Right lobe of liver (tissue), 6 donors: ENCODE results near the gene PVR. TPM values are rescaled to one million over a fixed set of nuclear protein-coding genes. Genes with fewer than 3 reads are reported as not detected.

Source experiments
- ATAC-seq, 4 donors: fragments of 200-7000 bp; cut with Tn5 transposase; one replicate each; pipeline ENCODE4 v1.9.1; 2020; ENCODE audit warnings: mild to moderate bottlenecking in 4 of 4, moderate library complexity in 4 of 4
- DNase-seq, 3 donors: peaks; one replicate each; pipeline ENCODE4 v3.0.0-alpha.2; 2020
- H3K27ac ChIP-seq, 3 donors: fragments of 200-600 bp; one replicate each; pipeline ENCODE4 v1.8.0; 2022
- H3K27me3 ChIP-seq, 2 donors: fragments of 200-600 bp; one replicate each; pipeline ENCODE4 v1.8.0; 2022
- H3K36me3 ChIP-seq, 4 donors: fragments of 200-600 bp; sonication (generic) in 1 of 4; one replicate each; pipeline versions ENCODE4 v1.5.1 to v1.8.0; 2017 to 2022; ENCODE audit warnings: control low read depth in 1 of 4
- H3K4me1 ChIP-seq, 4 donors: fragments of 200-600 bp; sonication (generic) in 1 of 4; one replicate each; pipeline versions ENCODE4 v1.5.1 to v1.8.0; 2017 to 2022; ENCODE audit warnings: control low read depth in 1 of 4
- H3K4me3 ChIP-seq, 3 donors: fragments of 200-600 bp; one replicate each; pipeline ENCODE4 v1.8.0; 2022
- H3K9me3 ChIP-seq, 4 donors: fragments of 200-600 bp; sonication (generic) in 1 of 4; one replicate each; pipeline versions ENCODE4 v1.5.1 to v1.8.0; 2017 to 2022; ENCODE audit warnings: control low read depth in 1 of 4
- POLR2A ChIP-seq: fragments of 450-650 bp; IDR thresholded peaks from one replicate; pipeline ENCODE4 v1.6.1; 2017; ENCODE audit warnings: antibody characterized with exemption, mild to moderate bottlenecking
- WGBS: methylation state at CpG from one replicate; pipeline ENCODE4 v1.1.6; 2018; ENCODE audit warnings: low coverage, low lambda C conversion rate; ENCODE audit not compliant: insufficient coverage; ENCODE audit errors: missing lambda C conversion rate; 5-methylcytosine and 5-hydroxymethylcytosine counted together
- intact Hi-C, 2 donors: fragments of 100-400 bp; cut with DNase I; formaldehyde crosslinking; loops; one replicate each; pipeline versions ENCODE4 v1.11.2 to v1.14.1; 2022
- total RNA-seq, 6 experiments: library from RNA; depleted of rRNA in 2 of 6; stranded (reverse); fragments of >200 nt in 2 of 6; fragmentation: NEBNext Ultra II Directional in 3 of 6; extraction: Animal tissue kit (Norgen Biotek cat#: 25700) in 3 of 6; gene quantifications; one replicate each; pipeline versions ENCODE4 v1.1.0 to v1.2.4, GENCODE V29; 2016 to 2023
- TF ChIP-seq, protein P1 (sequence below), 4 donors: fragments of 200-600 bp in 3 of 4; fragments of 450-650 bp in 1 of 4; IDR thresholded peaks; one replicate each; pipeline versions ENCODE4 v1.5.1 to v1.8.0; 2016 to 2022; ENCODE audit warnings: antibody characterized with exemption in 4 of 4, mild to moderate bottlenecking in 2 of 4
- donor health status: DM: no; HTN: yes; CAD: no.
- donor health status: DM: no; HTN: no; CAD: no.
- donor health status: DM: no; HTN: no; CAD: no.
- donor health status: DM: no; HTN: yes; CAD: no.
- donor health status: DM: no; HTN: yes; CAD: no.

Gene PVR
- total RNA-seq, 6 experiments from 2014 or later = 26.6 to 66.6 (median 55.5) TPM

- peak; percentile 28 to 78 (median 70) for DNase-seq
- intact Hi-C loops = loop anchor here in 1 of 2 donors (10.0 kb wide), 1 partner anchor 65 kb away; no protein-coding TSS in a partner anchor
- peaks cover 7 to 60% (median 34%) of the 10 kb centered on the region in 4 donors for H3K36me3 ChIP-seq
- peak; percentile 16 to 45 (median 30) for ATAC-seq
- H3K4me3 ChIP-seq = no peak overlapping the region
- H3K27me3 ChIP-seq = no peaks in the 10 kb centered on the region
- no peak for TF ChIP-seq POLR2A
- TF ChIP-seq, protein P1, sequence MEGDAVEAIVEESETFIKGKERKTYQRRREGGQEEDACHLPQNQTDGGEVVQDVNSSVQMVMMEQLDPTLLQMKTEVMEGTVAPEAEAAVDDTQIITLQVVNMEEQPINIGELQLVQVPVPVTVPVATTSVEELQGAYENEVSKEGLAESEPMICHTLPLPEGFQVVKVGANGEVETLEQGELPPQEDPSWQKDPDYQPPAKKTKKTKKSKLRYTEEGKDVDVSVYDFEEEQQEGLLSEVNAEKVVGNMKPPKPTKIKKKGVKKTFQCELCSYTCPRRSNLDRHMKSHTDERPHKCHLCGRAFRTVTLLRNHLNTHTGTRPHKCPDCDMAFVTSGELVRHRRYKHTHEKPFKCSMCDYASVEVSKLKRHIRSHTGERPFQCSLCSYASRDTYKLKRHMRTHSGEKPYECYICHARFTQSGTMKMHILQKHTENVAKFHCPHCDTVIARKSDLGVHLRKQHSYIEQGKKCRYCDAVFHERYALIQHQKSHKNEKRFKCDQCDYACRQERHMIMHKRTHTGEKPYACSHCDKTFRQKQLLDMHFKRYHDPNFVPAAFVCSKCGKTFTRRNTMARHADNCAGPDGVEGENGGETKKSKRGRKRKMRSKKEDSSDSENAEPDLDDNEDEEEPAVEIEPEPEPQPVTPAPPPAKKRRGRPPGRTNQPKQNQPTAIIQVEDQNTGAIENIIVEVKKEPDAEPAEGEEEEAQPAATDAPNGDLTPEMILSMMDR (IDR thresholded peaks at IDR 0.05) = peak in 1 of 4 donors; percentile 8
- no peaks in the 10 kb centered on the region for H3K9me3 ChIP-seq
- peak overlapping the region in 2 of 3 donors; percentile 67 to 79 for H3K27ac ChIP-seq
- WGBS = no CpG with 5 or more reads among the region's 15 CpGs
- H3K4me1 ChIP-seq = peaks cover 0 to 40% (median 20%) of the 10 kb centered on the region in 4 donors
These were observed 6.0 kb downstream of the PVR start for GRCh38 chr19:44649578-44650145.

GRCh38 chr19:44653343-44653742 is 9.6 kb downstream of the PVR start:
- Histone ChIP-seq H3K4me3 (no peak overlapping the region), H3K9me3 (no peaks in the 10 kb centered on the region), H3K27me3 (no peaks in the 10 kb centered on the region), H3K4me1 (peaks cover 0 to 24% (median 9%) of the 10 kb centered on the region in 4 donors), H3K36me3 (peaks cover 10 to 72% (median 40%) of the 10 kb centered on the region in 4 donors), H3K27ac (no peak overlapping the region)
- TF ChIP-seq, protein P1 (IDR thresholded peaks at IDR 0.05) = no peak
- TF ChIP-seq POLR2A = no peak
- DNase-seq (peak in 1 of 3 donors; percentile 14), ATAC-seq (no peak)
- intact Hi-C loops = loop anchor here in 1 of 2 donors (10.0 kb wide), 1 partner anchor 69 kb away; no protein-coding TSS in a partner anchor
- WGBS = 74% methylated on average over 4 of the region's 5 CpGs

DNA sequence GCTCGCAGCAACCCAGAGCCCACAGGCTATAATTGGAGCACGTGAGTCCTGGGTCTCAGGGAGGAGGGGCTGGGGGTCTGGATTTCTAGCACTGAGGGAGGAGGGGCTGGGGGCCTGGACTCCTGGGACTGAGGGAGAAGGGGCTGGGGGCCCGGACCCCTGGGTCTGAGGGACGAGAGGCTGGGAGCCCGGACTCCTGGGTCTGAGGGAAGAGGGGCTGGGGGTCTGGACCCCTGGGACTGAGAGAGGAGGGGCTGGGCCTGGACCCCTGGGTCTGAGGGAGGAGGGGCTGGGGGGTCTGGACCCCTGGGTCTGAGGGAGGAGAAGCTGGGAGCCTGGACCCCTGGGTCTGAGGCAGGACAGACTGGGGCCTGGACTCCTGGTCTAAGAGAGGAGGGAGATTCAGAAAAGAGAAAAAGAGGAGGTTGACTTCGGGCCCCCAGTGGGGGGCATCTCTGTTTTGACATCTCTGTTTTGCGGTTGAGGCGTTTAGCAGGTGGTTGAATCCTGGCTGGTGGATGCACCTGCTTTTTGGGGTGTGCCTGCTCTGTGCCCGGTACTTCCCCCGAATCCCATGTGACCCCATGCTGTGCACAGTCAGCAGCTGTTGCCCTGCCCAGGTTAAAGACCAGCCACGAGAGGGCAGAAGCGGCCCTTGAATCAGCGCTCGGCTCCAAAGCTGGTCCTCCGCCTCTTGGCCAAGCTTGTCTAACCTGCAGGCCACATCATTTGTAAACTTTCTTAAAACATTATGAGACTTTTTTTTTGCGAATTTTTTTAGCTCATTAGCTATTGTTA is 10.5 kb downstream of the PVR start:
- H3K4me1 ChIP-seq = peaks cover 0 to 16% (median 5%) of the 10 kb centered on the region in 4 donors
- intact Hi-C loops = loop anchor here in 1 of 2 donors (10.0 kb wide), 1 partner anchor 69 kb away; no protein-coding TSS in a partner anchor
- no peaks in the 10 kb centered on the region for H3K9me3 ChIP-seq
- 22% methylated on average over 9 of the region's 16 CpGs for WGBS
- no peak overlapping the region for H3K27ac ChIP-seq
- ATAC-seq = peak; percentile 75 to 90 (median 81)
- peak; percentile 85 to 88 (median 87) for DNase-seq
- H3K4me3 ChIP-seq = no peak overlapping the region
- H3K27me3 ChIP-seq = no peaks in the 10 kb centered on the region
- peaks cover 10 to 78% (median 45%) of the 10 kb centered on the region in 4 donors for H3K36me3 ChIP-seq
- TF ChIP-seq, protein P1 (IDR thresholded peaks at IDR 0.05) = peak; percentile 63 to 84 (median 74)
- no peak for TF ChIP-seq POLR2A

DNA sequence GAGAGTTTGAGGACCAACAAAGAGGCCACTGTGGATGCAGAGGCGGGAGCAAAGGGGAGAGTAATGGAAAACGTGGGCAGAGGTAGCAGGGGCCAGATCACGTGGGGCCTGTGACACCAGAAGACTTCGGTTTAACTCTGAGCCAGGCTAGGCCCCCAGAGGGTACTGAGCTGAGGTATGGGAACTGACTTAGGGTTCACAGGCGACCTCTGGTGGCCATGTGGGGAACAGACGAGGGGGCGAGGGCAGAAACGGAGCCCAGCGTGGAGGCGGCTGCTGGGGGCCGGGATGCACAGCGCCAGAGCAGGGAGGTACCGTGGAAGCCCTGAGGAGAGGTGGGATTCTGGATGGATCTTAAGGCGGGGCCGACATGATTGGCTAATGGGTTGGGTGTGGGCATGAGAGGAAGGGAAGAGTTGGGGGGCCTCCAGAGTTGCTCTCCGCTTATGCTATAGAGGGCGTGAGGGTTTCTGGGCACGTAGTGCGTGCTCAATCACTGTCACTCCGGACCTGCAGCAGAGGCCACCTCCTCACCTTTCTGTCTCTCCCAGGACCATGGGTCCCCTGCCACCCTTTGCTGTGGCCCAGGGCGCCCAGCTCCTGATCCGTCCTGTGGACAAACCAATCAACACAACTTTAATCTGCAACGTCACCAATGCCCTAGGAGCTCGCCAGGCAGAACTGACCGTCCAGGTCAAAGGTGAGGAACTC is 13.7 kb downstream of the PVR start:
- intact Hi-C loops = loop anchor here (5.0 to 10.0 kb wide), 2 partner anchors 73 to 75 kb away; no protein-coding TSS in a partner anchor
- WGBS = 23% methylated on average over 15 of the region's 25 CpGs
- Histone ChIP-seq H3K27me3 (no peaks in the 10 kb centered on the region), H3K4me1 (peaks cover 0 to 6% (median 0%) of the 10 kb centered on the region in 4 donors), H3K36me3 (peaks cover 5 to 81% (median 48%) of the 10 kb centered on the region in 4 donors), H3K9me3 (no peaks in the 10 kb centered on the region), H3K27ac (peak overlapping the region in 1 of 3 donors; percentile 3), H3K4me3 (no peak overlapping the region)
- ATAC-seq (peak; percentile 42 to 63 (median 58)), DNase-seq (peak; percentile 61 to 71 (median 65))
- no peak for TF ChIP-seq POLR2A
- TF ChIP-seq, protein P1 (IDR thresholded peaks at IDR 0.05) = peak; percentile 80 to 89 (median 86)
